SU-DHL-6 (cell line): Measurements from ENCODE around the gene KRT23.

Experiments used
- H2AFZ ChIP-seq: fragments of 200-600 bp; sonication (generic); 2 replicates; pipeline ENCODE4 v1.6.1; 2014; ENCODE audit warnings: low read depth, mild to moderate bottlenecking, moderate library complexity, mixed read lengths, antibody characterized with exemption, low read length; ENCODE audit not compliant: severe bottlenecking
- H3F3A ChIP-seq: fragments of 200-600 bp; shearing (Covaris generic); 2 replicates; pipeline ENCODE4 v1.6.0; 2016; ENCODE audit warnings: antibody characterized with exemption, mild to moderate bottlenecking; ENCODE audit not compliant: insufficient read depth
- H3K27ac ChIP-seq: fragments of 200-600 bp; sonication (generic); 2 replicates; pipeline ENCODE4 v1.5.1; 2016; ENCODE audit warnings: low read depth, mild to moderate bottlenecking, low read length, moderate library complexity, mixed read lengths
- H3K27me3 ChIP-seq: fragments of 200-600 bp; sonication (generic), shearing (Covaris generic); 2 replicates; pipeline ENCODE4 v1.6.0; 2014; ENCODE audit warnings: mild to moderate bottlenecking, low read length
- H3K36me3 ChIP-seq: fragments of 200-600 bp; sonication (generic); 2 replicates; pipeline ENCODE4 v1.6.1; 2014; ENCODE audit warnings: mild to moderate bottlenecking, low read length, mixed read lengths
- H3K4me2 ChIP-seq: fragments of 300-600, 200-600 bp; shearing (Covaris generic), sonication (generic); 2 replicates; pipeline ENCODE4 v1.6.0; 2014; ENCODE audit warnings: low read length, low read depth, mild to moderate bottlenecking; ENCODE audit not compliant: poor library complexity, severe bottlenecking
- H3K4me3 ChIP-seq: fragments of 200-600 bp; sonication (generic); 2 replicates; pipeline ENCODE4 v1.5.1; 2014; ENCODE audit warnings: antibody characterized with exemption, low read length, mild to moderate bottlenecking, mixed read lengths; ENCODE audit not compliant: insufficient read depth, poor library complexity, severe bottlenecking
- H3K79me2 ChIP-seq: fragments of 200-600 bp; sonication (generic); 2 replicates; pipeline ENCODE4 v1.6.1; 2014; ENCODE audit warnings: mild to moderate bottlenecking, low read length, moderate library complexity; ENCODE audit not compliant: insufficient read depth
- H3K9ac ChIP-seq: fragments of 200-600 bp; sonication (generic); 2 replicates; pipeline ENCODE4 v1.7.0; 2014; ENCODE audit warnings: mild to moderate bottlenecking, low read length
- H3K9me2 ChIP-seq: fragments of 200-600 bp; sonication (generic); replicated peaks from 2 replicates; pipeline ENCODE4 v1.6.1; 2014; ENCODE audit warnings: low read length; ENCODE audit not compliant: insufficient read depth
- H3K9me3 ChIP-seq: fragments of 200-600 bp; sonication (generic); 2 replicates; pipeline ENCODE4 v1.6.1; 2014; ENCODE audit warnings: low read length, mixed read lengths; ENCODE audit not compliant: insufficient read depth
- H4K20me1 ChIP-seq: fragments of 200-600 bp; sonication (generic); 2 replicates; pipeline ENCODE4 v1.6.1; 2014; ENCODE audit warnings: low read depth, mild to moderate bottlenecking, antibody characterized with exemption, low read length, moderate library complexity, mixed read lengths
- EZH2phosphoT487 ChIP-seq: fragments of 200-600 bp; sonication (generic), shearing (Covaris generic); conservative IDR thresholded peaks from 2 replicates; pipeline ENCODE4 v1.6.1; 2018; ENCODE audit warnings: mild to moderate bottlenecking, antibody characterized with exemption, low read length, moderate library complexity, mixed read lengths
- TF ChIP-seq, protein P1 (sequence below): fragments of 200-600 bp; sonication (generic); IDR thresholded peaks from one replicate; pipeline ENCODE4 v1.5.1; 2017; ENCODE audit warnings: antibody characterized with exemption, mild to moderate bottlenecking, low read length, moderate library complexity; ENCODE audit not compliant: insufficient read depth, poor library complexity, severe bottlenecking

KRT23 gene

DNA sequence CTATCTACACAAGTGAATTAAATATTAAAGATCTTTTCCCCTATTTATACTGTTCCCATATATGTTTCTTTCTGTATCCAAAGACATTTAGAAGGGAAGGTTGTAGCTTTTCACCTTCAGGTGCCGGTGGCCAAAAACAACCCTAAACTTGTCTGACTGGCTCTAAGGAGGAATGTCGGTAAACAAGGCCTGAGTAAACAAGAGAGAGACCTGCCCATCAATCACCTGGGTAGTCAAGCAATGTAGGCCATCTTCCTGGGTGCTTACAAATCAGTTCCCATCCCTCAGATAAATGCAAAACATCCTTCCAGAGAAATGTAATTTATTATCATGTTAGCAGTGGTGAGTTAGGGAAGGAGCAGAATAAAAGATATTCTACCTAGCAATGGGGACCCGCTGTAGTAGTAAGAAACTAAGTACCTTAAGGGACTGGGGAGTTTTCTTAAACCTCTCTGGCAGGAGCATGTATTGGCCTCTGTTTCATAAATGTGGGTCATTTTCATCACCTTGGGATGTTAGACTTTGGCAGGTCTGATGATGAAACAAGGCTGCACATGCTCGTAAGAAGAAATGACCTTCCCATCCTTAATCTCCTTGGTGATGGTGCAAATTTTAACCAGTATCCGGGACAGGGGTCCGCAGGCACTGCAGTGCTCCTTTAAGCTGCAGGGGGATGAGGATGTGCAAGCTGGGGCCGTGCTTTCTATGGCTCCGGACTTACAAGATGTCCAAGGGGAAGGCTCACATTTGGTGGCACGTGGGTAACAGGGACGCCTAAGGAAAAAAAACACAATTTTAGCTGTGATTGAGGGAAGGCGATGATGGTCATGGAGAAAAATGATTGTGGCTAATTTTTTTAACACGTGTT, 20.9 kb upstream of the KRT23 start:
- Histone ChIP-seq H3K27me3 (no peaks in the 10 kb centered on the region), H3K9ac (no peak overlapping the region), H3K9me3 (no peaks in the 10 kb centered on the region), H3K4me2 (no peak overlapping the region), H3K79me2 (no peaks in the 10 kb centered on the region), H3K4me3 (no peak overlapping the region), H3F3A (no peaks in the 10 kb centered on the region), H3K9me2 (no peaks in the 10 kb centered on the region), H3K27ac (no peak overlapping the region), H3K36me3 (no peaks in the 10 kb centered on the region), H2AFZ (no peak overlapping the region), H4K20me1 (no peaks in the 10 kb centered on the region)
- TF ChIP-seq, protein P1, sequence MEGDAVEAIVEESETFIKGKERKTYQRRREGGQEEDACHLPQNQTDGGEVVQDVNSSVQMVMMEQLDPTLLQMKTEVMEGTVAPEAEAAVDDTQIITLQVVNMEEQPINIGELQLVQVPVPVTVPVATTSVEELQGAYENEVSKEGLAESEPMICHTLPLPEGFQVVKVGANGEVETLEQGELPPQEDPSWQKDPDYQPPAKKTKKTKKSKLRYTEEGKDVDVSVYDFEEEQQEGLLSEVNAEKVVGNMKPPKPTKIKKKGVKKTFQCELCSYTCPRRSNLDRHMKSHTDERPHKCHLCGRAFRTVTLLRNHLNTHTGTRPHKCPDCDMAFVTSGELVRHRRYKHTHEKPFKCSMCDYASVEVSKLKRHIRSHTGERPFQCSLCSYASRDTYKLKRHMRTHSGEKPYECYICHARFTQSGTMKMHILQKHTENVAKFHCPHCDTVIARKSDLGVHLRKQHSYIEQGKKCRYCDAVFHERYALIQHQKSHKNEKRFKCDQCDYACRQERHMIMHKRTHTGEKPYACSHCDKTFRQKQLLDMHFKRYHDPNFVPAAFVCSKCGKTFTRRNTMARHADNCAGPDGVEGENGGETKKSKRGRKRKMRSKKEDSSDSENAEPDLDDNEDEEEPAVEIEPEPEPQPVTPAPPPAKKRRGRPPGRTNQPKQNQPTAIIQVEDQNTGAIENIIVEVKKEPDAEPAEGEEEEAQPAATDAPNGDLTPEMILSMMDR = no peak
- no peak for TF ChIP-seq EZH2phosphoT487

DNA sequence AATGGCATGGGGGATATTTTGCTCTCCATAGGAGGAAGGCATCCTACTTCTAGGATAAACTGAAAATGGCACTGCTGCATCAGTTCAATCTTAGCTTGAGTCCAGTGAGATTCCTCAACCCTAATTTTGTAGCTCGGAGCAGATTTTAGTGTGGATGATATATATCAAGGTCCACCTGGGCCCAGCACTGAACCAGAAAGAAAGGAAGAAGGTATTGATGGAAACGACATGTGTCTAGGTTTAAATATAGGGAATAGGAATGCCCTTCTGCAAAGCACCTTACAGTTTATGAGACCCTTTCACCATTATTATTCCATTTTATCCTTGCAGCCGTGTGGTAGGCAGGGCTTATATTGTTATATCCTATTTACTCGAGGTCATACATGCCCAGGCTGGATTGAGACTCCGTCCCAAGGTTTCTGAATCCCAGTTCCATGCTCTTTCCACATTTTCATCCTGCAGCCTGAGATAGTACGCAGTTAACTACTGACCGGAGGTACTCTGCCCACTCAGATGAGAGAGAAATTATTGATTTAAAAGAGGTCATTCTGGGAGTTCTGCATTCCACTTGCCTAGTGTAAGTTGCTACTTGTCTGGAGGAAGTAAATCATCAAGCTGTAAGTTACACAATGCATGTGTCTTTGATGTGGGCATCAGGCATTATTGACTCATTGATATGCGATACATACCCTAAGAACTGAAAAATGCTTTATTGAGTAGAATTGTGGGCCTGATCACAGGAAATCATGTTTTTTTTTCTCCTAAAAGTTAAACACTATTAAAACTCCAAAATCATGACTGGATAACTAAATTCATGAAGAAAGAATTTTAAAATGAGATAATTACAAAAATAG, 19.2 kb upstream of the KRT23 start:
- H3K79me2 ChIP-seq = no peaks in the 10 kb centered on the region
- H2AFZ ChIP-seq = no peak overlapping the region
- H3K27me3 ChIP-seq = no peaks in the 10 kb centered on the region
- no peaks in the 10 kb centered on the region for H4K20me1 ChIP-seq
- H3K36me3 ChIP-seq = no peaks in the 10 kb centered on the region
- H3K4me3 ChIP-seq = no peak overlapping the region
- H3K9ac ChIP-seq = no peak overlapping the region
- H3K4me2 ChIP-seq = no peak overlapping the region
- H3K9me2 ChIP-seq = no peaks in the 10 kb centered on the region
- no peak for TF ChIP-seq EZH2phosphoT487
- TF ChIP-seq, protein P1 = no peak
- H3F3A ChIP-seq = no peaks in the 10 kb centered on the region
- H3K9me3 ChIP-seq = no peaks in the 10 kb centered on the region
- H3K27ac ChIP-seq = no peak overlapping the region

DNA sequence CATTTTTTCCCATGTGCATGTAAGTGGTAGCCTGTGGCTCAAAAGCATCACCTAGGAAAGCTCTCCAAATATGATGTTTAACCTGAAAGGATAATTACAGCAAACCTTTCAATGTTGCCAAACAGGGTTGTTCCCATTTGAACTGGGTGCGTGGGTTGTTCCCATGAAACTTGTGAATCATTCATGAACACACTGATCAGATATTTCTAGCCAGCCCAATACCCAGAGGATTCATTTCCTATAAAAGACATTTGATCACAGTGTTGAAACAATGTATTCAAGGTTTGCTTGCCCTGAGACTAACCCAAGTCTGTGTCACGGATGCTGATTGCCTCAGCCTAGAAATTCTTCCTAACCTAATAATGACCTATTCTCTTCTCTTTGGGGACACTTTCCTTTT, 16.4 kb upstream of the KRT23 start:
- Histone ChIP-seq H3F3A (no peaks in the 10 kb centered on the region), H3K27ac (no peak overlapping the region), H3K4me2 (no peak overlapping the region), H3K27me3 (no peaks in the 10 kb centered on the region), H4K20me1 (no peaks in the 10 kb centered on the region), H3K9ac (no peak overlapping the region), H3K79me2 (no peaks in the 10 kb centered on the region), H3K36me3 (no peaks in the 10 kb centered on the region), H2AFZ (no peak overlapping the region), H3K9me3 (no peaks in the 10 kb centered on the region), H3K4me3 (no peak overlapping the region), H3K9me2 (no peaks in the 10 kb centered on the region)
- TF ChIP-seq EZH2phosphoT487 = no peak
- TF ChIP-seq, protein P1 = no peak
